H1 (cell line): ENCODE measurements around the gene ZNF516. TPM values are rescaled to one million over a fixed set of nuclear protein-coding genes. Genes with fewer than 3 reads are reported as not detected.

Experiments
- EP300 ChIP-seq, 2 experiments: IDR thresholded peaks; 1 replicate in 1 of 2; 2 replicates in 1 of 2; pipeline ENCODE4 v1.6.1; 2011 to 2012; ENCODE audit warnings: low read depth in 2 of 2, low read length in 2 of 2, mild to moderate bottlenecking in 2 of 2, borderline replicate concordance in 1 of 2, inconsistent platforms in 1 of 2, moderate library complexity in 1 of 2
- HDAC6 ChIP-seq: IDR thresholded peaks from one replicate; pipeline ENCODE4 v1.7.1; 2012; ENCODE audit warnings: low read depth, mild to moderate bottlenecking, inconsistent platforms, low read length, moderate library complexity
- KDM5A ChIP-seq: fragments of 200-600 bp; IDR thresholded peaks from 2 replicates; pipeline ENCODE4 v1.7.1; 2012; ENCODE audit warnings: mild to moderate bottlenecking, low read length, inconsistent platforms, mixed read lengths
- SP2 ChIP-seq: IDR thresholded peaks from 2 replicates; pipeline ENCODE4 v1.6.1; 2012; ENCODE audit warnings: mild to moderate bottlenecking, low read length, inconsistent platforms
- polyA plus RNA-seq, 7 experiments: library from polyadenylated mRNA; depleted of rRNA in 3 of 7; stranded (reverse) in 5 of 7; unstranded in 2 of 7; fragments of >200 nt in 5 of 7; fragments of 200-250 nt in 2 of 7; gene quantifications; 1 replicate in 5 of 7; 2 replicates in 1 of 7; 4 replicates in 1 of 7; pipeline versions ENCODE4 v1.2.1 to v1.2.3, GENCODE V29; 2011 to 2013; ENCODE audit warnings: missing spikeins in 2 of 7, mixed read lengths in 2 of 7
- total RNA-seq: library from RNA; stranded (reverse); fragmentation: NEBNext Ultra II Directional; extraction: Animal tissue kit (Norgen Biotek cat#: 25700); gene quantifications from 2 replicates; pipeline ENCODE4 v1.2.1, GENCODE V29; 2021

ZNF516 gene
- total and polyA plus RNA-seq, 2 of the 8 experiments (the other 6 are each of a cell fraction or from before 2014, with no cell fraction given): 7.3 to 17.0 TPM

DNA sequence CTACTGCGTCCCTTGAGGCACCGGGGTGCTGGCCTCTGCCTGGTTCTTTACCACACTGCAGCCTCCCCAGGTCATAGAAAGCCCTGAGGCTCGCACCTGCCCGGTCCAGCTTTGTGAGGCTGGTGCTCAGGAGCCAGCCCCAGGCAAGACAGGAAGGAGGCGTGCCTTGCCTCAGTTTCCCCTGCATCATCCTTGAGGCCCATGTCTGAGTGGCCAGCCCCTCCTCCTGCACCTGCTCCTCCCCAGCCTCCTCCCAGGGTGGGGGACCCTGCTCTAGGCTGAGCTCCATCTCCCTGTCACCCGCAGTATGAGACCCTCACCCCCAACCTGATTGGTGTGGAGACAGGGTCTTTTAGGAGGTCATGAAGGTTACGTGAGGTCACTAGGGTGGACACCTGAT, 147.7 kb downstream of the ZNF516 start (continued):
- no peak for TF ChIP-seq HDAC6
- TF ChIP-seq KDM5A: no peak
- no peak for TF ChIP-seq SP2
- no peak for TF ChIP-seq EP300 (IDR thresholded peaks at IDR 0.05; ENCODE audit: borderline replicate concordance in 1 of 2, low read depth in 2 of 2, low read length in 2 of 2)
- TF ChIP-seq, all 59 proteins: peak for 0
